ENCODE measurements around the gene UGT2B28.
"Not testable (repeated sequence)": the region's sequence is repeated elsewhere in the genome, so short reads cannot be mapped to it uniquely, and the experiment has no call there.

The UGT2B28 gene

GRCh38 chr4:69280081-69280480, at the start of gene UGT2B28:
UGT2B28 (plus strand) TSS chr4:69280475; CDS start chr4:69280501, 26 bp downstream.
- DNase-seq: not testable (repeated sequence)

GRCh38 chr4:69239092-69239491, 41.2 kb upstream of the UGT2B28 start:
- no peak for DNase-seq

GRCh38 chr4:69239557-69240168, 40.6 kb upstream of the UGT2B28 start:
- DNase-seq: no peak

- DNase-seq: not testable (repeated sequence)
These were observed 39.5 kb upstream of the UGT2B28 start for GRCh38 chr4:69240787-69241186.

- DNase-seq: not testable (repeated sequence)
These were observed 38.5 kb upstream of the UGT2B28 start for GRCh38 chr4:69241746-69242145.

- DNase-seq: not testable (repeated sequence)
These were observed 37.6 kb upstream of the UGT2B28 start for GRCh38 chr4:69242562-69243240.

GRCh38 chr4:69250884-69251283, 29.4 kb upstream of the UGT2B28 start:
- DNase-seq: not testable (repeated sequence)

GRCh38 chr4:69253147-69253772, 27.0 kb upstream of the UGT2B28 start:
- not testable (repeated sequence) for DNase-seq

- DNase-seq: not testable (repeated sequence)
These were observed 11.7 kb upstream of the UGT2B28 start for GRCh38 chr4:69268612-69269011.

GRCh38 chr4:69296356-69296755, 16.1 kb downstream of the UGT2B28 start:
- DNase-seq: not testable (repeated sequence)

GRCh38 chr4:69308426-69309033, 28.3 kb downstream of the UGT2B28 start:
- DNase-seq: not testable (repeated sequence)

- DNase-seq: not testable (repeated sequence)
These were observed 29.3 kb downstream of the UGT2B28 start for GRCh38 chr4:69309549-69310076.

GRCh38 chr4:69310262-69310661, 30.0 kb downstream of the UGT2B28 start:
- DNase-seq: not testable (repeated sequence)

GRCh38 chr4:69317669-69318298, 37.5 kb downstream of the UGT2B28 start:
- peak; percentile 9 to 18 for DNase-seq

- DNase-seq: no peak
These were observed 41.0 kb downstream of the UGT2B28 start for GRCh38 chr4:69321153-69321729.

- DNase-seq: no peak
These were observed 41.8 kb downstream of the UGT2B28 start for GRCh38 chr4:69322055-69322454.

- DNase-seq: no peak
These were observed 43.0 kb downstream of the UGT2B28 start for GRCh38 chr4:69323284-69323683.

GRCh38 chr4:69330345-69331047, 50.2 kb downstream of the UGT2B28 start:
- no peak for DNase-seq

- not testable (repeated sequence) for DNase-seq
These were observed 51.0 kb downstream of the UGT2B28 start for GRCh38 chr4:69331304-69331703.

- not testable (repeated sequence) for DNase-seq
These were observed 55.2 kb downstream of the UGT2B28 start for GRCh38 chr4:69335485-69335884.

GRCh38 chr4:69343114-69343513, 62.8 kb downstream of the UGT2B28 start:
- not testable (repeated sequence) for DNase-seq

Measured in activated CD4-positive, alpha-beta T cell treated with anti-CD3 and anti-CD28 coated beads, Interleukin-2, amount 50 U/mL, for 48 hours (primary cell).